GM12892 (cell line): ENCODE measurements around the gene F8.
A peak's percentile ranks its signal among the peaks of the same experiment; 100 is the strongest.

Experiments
- POLR2A ChIP-seq: IDR thresholded peaks from 2 replicates; pipeline ENCODE4 v1.6.1; 2011; ENCODE audit warnings: low read depth, low read length, control low read depth
- POLR2AphosphoS5 ChIP-seq: IDR thresholded peaks from 2 replicates; pipeline ENCODE4 v1.6.1; 2011; ENCODE audit warnings: low read depth, low read length, control low read depth

GRCh38 chrX:155070975-155071693, 48.6 kb upstream of the F8 start, which contains the start of the genes BRCC3, CMC4 and MTCP1:
- TF ChIP-seq POLR2A = peak; percentile 90
- peak; percentile 72 for TF ChIP-seq POLR2AphosphoS5
